HG03025 (cell line): ENCODE data around the gene PPM1N.

Source experiments
- ATAC-seq: cut with Tn5 transposase; IDR thresholded peaks from one replicate; pipeline ENCODE4 v1.9.1; 2021; ENCODE audit warnings: mild to moderate bottlenecking, moderate library complexity; ENCODE audit not compliant: unreplicated experiment, low FRiP score

Gene PPM1N, protein sequence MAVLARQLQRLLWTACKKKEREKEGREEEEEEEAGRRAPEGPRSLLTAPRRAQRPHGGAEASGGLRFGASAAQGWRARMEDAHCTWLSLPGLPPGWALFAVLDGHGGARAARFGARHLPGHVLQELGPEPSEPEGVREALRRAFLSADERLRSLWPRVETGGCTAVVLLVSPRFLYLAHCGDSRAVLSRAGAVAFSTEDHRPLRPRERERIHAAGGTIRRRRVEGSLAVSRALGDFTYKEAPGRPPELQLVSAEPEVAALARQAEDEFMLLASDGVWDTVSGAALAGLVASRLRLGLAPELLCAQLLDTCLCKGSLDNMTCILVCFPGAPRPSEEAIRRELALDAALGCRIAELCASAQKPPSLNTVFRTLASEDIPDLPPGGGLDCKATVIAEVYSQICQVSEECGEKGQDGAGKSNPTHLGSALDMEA

DNA sequence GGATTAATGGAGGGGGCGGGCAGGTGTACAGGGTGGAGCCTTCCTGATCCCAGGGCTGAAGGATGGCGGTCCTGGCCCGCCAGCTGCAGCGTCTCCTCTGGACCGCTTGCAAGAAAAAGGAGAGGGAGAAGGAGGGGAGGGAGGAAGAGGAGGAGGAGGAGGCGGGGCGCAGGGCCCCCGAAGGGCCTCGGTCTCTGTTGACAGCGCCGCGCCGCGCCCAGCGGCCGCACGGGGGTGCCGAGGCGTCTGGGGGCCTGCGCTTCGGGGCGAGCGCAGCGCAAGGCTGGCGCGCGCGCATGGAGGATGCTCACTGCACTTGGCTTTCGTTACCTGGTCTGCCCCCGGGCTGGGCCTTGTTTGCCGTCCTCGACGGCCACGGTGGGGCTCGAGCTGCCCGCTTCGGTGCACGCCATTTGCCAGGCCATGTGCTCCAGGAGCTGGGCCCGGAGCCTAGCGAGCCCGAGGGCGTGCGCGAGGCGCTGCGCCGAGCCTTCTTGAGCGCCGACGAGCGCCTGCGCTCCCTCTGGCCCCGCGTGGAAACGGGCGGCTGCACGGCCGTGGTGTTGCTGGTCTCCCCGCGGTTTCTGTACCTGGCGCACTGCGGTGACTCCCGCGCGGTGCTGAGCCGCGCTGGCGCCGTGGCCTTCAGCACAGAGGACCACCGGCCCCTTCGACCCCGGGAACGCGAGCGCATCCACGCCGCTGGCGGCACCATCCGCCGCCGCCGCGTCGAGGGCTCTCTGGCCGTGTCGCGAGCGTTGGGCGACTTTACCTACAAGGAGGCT lies at the start of gene PPM1N:
TSS of gene PPM1N (plus strand) at position 33 of the 785 bp plus-strand sequence. CDS start at position 63, 30 bp downstream.
- no peak for ATAC-seq

DNA sequence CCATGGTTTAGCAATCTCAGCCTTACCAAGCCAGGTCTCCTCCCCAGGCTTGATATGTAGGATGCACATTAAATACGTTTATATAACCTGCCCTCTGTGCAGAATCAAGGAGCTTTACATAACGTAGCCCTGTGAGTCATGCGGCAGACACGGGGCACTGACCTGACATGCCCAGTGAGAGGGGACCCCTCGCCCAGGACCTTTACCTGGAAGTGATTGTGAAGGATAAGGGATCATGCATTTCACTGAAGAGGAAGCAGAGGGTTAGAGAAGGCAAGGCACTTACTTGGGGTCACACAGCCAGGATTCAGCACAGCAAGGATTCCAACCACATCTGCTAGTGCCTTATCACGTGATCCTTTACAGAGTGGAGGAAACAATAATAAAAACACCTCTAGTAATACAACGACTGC lies 49.4 kb upstream of the PPM1N start:
- no peak for ATAC-seq

DNA sequence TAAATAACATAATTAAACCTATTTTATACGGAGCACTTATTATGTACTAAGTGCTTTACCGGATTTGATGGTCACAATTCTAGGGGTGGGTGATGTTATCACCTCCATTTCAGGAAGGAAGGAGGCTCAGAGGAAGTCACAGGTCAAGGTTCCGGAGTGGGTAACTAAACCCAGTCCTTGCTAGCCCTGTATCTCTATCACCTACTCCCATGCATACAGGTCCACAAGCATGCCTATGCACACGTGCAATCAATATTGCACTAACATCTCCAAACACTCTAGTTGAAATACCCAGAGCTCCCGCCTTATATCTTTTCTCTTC lies 48.3 kb upstream of the PPM1N start:
- ATAC-seq, result no peak

DNA sequence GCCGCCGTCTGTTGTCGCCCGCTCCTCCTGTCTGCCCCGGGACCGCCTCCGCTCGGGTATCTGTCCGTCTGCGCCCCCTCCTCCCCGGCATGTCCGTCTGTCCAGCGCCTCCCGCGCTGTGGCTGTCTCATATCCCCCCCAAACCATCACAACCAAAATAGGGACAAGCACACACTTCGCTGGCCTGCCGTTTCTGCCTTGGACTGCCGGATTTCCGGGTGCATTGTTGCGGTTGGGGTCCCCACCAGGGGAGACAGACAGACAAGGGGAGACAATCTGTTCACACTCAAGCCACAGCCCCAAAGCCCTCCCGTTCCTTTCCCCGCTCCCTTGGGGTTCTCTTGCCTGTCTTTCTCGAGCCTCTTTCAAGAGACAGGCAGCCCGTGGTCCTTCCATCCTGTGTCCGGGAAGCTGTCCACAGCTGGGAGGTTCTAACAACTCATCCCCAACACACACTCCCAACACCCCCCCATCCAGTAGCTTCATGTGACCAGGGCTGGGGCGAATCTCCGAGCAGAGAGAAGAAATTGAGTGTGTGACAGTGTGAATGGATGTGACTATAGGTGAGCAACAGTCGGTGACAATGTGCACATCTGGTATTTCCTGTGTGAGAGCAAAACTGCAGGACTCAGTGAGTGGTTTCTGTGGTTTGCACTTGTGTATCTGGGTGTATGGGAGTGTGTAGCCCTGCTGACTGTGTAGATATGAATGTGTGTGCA lies 47.0 kb upstream of the PPM1N start:
- no peak for ATAC-seq

DNA sequence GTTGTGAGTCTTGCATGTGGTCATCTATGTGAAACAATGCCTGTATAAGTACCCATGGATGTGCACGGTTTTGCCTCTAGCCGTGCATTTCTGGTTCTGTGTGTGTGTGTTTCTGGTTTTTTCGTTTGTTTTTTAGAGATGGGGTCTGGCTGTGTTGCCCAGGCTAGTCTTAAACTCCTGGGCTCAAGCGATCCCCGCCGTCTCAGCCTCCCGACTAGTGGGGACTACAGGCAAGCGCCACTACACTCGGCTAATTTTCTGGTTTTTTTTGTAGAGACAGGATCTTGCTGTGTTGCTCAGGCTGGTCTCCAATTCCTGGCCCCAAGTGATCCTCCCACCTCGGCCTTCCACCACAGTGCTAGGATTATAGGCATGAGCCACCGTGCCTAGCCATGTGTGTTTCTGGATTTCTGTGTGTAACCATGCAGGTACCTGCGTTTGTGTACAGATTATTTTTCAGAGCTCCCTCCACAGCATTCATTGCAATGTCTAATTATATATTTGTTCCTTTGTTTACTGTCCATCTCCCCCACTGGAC lies 46.3 kb upstream of the PPM1N start:
- ATAC-seq, result no peak

DNA sequence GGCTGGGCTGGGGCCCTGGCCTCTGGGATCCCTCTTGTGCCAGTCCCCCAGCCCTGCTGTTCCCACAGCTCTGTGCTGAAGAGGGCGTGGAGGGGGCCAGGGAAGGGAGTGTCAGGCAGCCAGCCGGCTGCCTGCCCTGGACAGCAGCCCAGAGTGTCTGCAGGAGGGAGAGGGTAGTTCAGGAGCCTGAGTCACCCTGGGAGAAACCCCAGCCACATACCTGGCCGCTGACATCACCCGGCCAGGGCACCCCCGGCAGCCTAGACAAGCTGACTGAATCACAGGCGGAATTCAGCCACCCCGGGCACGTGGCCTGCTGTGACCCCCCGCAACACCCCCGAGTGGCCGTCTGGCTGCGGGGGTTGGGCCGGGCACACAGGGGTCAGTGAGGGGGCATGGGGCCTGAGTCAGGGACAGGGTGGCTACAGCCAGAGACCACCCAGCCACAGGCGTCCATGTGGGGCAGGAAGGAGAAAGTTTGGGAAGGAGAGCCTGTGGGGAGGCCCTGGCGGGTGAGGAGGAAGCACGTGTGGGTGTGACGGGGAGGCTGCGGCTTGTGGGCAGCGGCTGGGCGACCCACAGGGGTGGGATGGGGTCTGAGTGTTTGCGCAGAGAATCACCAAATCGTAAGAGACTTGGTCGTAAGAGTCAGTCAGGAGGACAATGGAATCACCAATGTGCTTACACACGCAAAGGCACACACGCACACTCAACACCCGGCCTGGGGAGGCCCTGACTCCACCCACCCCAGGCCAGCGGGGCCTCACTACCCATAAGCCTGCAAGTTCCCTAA lies 42.3 kb upstream of the PPM1N start:
- ATAC-seq, result no peak

DNA sequence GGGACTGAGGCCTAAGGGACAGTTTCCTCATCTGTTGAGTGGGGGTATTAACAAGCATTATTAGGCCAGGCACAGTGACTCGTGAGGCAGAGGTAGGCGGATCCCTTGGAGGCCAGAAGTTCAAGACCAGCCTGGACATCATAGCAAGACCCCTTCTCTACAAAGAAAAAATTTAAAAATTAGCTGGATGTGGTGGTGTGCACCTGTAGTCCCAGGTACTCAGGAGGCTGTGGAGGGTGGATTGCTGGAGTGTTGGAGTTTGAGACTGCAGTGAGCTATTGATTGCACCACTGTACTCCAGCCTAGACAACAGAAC lies 41.8 kb upstream of the PPM1N start:
- no peak for ATAC-seq

DNA sequence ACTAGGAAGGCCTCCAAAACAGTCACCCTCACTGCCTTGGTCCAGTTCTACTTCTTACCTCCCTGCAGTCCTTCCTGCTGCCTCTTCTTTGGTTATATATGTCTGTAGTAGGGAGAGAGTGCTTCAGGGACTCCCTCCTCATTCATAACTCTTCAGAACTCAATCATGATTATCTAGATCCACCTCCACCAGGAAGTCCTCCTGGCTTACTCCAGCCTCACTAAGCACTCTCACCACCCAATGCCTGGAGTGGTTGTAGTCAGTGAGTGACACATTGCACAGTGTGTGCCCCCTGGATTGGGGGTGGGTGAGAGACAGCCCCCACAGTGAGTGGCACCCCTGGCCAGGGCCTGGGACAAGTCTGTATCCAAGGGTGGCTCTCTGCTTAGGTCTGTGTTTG lies 40.5 kb upstream of the PPM1N start:
- no peak for ATAC-seq

DNA sequence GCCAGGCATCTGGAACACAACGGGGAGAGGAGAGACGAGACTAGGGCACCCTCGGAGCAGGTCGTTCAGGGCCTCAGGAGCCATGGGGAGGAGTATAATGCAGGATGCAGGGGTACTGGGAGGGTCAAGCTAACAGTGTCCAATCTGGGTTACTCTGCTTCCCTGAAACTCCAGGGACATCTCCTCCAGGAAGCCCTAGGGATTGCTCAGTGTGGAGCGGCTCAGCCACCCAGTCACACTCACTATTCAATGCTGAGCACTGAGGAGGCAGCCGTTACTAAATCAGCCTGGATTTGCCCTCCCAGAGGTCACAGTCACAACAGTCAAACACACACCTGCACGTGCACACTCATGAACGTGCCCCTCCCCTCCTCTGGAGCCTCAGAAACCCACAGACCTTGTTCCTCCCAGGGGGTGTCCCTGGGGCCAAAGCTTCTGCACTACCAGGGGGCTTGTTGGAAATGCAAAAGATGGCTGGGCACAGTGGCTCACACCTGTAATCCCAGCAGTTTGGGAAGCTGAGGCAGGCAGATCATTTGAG lies 37.4 kb upstream of the PPM1N start:
- no peak for ATAC-seq

DNA sequence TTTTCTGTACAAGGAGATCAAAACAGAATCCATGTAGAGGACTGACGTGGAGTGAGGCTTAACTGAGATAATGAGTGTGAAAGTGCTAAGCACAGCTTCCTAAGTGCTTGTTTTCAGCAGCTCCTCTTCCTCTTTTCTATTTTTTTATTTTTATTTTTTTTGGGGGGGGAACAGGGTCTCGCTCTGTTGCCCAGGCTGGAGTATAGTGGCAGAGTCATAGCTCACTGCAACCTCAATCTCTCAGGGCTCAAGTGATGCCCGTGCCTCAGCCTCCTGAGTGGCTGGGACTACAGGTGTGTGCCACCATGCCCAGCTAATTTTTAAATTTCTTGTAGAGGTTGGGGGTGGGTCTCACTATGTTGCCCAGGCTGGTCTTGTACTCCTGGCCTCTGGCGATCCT lies 36.1 kb upstream of the PPM1N start:
- ATAC-seq, result no peak

DNA sequence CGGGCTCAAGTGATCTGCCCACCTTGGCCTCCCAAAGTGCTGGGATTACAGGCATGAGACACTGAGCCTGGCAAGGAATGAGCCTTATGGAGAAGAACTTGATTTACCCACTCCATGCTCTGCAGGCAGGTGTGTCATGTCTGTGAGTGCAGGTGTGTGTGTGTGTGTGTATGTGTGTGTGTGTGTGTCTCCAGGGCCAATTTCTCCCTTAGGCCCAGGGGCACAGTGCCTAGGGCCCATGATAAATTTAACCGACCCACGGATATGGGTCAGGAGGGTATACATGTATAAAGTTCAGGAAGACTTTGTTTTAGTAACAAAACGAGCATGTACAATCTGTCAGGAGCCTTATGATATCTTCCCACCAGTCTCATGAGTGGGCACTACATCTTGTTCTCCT lies 35.0 kb upstream of the PPM1N start:
- ATAC-seq, result no peak

DNA sequence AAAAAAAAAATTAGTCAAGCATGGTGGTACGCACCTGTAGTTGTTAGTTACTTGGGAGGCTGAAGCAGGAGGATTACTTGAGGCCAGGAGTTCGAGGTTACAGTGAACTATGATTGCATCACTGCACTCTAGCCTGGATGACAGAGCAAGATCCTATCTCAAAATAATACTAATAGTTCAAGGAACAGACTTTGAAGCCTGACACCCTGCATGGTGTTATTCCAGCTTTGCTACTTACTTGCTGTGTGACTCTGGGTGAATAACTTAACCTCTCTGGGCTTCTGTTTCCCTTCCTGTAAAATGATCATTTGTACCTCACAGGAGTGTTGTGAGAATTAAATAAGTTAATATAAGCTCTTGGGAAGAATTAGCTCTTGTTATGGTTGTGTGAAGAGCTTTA lies 34.0 kb upstream of the PPM1N start:
- no peak for ATAC-seq

DNA sequence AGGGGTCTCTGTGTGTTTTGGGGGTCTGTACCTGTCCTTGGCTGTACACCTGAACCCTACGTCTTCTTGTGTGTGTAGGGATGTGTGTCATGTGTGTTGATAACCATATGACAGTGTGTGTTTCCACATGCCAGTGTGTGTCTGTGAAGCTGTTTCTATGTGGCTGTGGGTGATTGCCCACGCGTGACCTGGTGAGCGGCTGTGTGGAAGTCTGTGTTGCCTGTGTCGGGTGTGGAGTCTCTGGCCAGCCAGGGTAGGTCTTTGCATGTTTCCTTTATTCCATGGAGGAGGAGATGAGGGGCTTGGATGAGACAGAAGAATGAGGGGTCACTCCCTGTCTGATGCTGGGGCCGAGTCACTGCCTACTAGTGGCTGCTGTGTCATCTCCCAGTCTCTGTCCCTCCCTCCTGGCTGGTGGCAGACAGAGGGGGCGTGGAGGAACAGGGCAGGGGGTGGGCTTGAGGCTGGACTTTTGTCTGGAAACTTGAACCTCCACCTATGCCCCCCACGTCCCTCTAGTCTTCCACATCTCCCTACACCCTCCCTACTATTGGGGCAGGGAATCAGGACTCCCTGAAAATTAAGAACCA lies 33.3 kb upstream of the PPM1N start:
- no peak for ATAC-seq

DNA sequence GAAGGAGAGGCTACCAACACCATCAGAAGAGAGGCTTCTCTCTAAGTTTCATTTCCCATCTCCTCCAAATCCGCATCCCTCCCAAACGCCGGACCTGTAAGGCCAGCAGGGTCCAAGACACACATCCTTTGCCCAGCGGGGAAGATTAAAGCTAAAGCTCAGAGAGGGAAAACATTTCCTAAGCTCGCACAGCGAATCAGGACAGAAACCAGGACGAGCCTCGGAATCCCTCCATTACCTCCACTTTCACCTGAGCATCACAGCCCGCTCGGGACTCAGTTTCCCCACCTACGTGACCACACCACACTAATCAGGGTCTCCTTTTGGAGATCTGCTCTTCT lies 31.2 kb upstream of the PPM1N start:
- ATAC-seq, result no peak

DNA sequence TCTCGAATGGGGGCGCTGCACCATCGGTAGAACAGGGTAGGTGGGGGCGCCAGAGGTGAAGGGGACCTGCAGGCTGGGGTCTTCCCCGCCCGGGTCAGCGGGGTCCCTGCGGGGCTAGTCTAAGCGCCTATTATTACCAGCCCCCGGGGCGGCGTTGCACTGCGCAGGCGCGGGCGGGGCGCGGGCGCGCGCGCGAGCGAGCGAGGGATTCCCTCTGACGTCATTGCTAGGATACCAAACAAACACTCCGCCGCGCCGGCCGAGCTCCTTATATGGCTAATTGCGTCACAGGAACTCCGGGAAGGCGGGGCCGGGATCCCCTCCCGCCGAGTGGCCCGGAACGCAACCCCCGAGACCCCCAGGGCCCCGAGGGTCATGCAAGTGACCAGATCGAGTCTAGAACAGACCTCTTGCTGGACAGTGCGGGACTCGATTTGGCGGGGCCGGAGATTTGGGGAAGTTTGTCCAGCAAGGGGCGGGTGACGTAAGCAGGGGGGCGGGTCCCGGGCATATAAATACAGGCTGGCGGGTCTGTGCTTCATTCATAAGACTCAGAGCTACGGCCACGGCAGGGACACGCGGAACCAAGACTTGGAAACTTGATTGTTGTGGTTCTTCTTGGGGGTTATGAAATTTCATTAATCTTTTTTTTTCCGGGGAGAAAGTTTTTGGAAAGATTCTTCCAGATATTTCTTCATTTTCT lies 30.6 kb upstream of the PPM1N start, which contains the start of gene FOSB:
TSS of gene FOSB (plus strand) at position 541 of the 703 bp plus-strand sequence. CDS start 591 bp downstream, outside the sequence.
- peak; percentile 44 for ATAC-seq

DNA sequence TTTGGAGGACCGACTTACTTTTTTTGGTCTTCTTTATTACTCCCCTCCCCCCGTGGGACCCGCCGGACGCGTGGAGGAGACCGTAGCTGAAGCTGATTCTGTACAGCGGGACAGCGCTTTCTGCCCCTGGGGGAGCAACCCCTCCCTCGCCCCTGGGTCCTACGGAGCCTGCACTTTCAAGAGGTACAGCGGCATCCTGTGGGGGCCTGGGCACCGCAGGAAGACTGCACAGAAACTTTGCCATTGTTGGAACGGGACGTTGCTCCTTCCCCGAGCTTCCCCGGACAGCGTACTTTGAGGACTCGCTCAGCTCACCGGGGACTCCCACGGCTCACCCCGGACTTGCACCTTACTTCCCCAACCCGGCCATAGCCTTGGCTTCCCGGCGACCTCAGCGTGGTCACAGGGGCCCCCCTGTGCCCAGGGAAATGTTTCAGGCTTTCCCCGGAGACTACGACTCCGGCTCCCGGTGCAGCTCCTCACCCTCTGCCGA lies 30.0 kb upstream of the PPM1N start:
- ATAC-seq, result no peak

DNA sequence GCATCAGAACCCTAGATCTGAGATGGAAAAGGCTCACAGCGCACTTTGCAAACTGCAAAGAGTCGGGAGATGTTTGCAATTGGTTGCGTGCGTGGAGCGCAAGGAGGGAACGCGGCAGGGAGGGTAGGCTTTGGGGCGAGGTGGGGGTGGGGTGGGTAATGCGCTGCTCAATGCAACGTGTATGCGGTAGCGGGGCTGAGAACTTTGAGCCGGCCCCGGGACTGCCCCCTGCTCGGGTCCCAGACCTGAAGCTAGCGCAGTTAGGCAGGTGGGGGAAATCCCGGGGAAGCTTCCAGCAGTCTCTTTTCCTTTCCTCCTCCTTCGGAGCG lies 29.5 kb upstream of the PPM1N start:
- peak; percentile 9 for ATAC-seq

DNA sequence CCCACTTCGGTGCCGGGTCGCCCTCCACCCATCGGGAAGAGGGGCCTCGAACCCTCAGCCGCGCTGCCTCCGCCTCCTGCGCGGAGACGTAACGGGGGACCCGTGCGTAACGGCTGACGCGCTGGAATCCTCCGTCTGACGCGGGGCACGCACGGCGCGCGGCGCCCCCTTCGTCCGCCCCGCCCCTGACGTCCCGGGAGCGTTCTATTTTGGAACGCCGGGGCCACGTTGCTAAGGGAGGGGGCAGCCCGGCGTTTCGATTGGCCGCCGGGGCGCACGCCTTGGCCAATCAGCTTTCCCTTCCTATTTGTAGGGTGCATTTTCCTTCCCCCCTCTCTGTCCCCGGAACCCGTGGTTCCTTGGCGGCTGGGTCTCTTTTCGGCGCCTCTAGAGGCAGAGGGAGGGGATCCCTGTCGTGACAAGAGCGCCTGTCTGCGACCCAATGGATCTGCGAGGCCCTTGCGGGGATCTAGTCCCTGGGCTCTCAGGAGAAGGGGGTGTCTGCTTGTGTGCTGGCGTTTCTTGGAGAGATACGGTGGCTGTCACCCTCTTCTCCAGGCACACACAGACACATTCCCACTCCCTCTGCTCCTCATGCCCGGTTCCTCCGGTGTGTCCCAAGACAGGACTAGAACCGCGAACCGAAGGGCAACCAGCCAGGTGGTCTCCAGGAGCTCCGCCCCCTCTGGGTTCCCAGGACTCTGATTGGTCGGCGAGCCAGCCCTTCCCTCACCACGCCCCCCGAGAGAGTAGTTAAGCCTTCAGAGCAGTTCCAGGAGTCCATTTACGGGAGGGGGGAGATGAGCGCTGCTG lies 28.9 kb upstream of the PPM1N start:
- peak; percentile 48 for ATAC-seq
